HPDE6-E6E7 (cell line): ENCODE data around the gene LRTM2.

Experiments used
- DNase-seq: peaks from one replicate; pipeline ENCODE4 v3.0.0; 2011; ENCODE audit warnings: missing footprints; ENCODE audit errors: extremely low spot score

The LRTM2 gene

GRCh38 chr12:1829306-1829900 lies 9.0 kb downstream of the LRTM2 start:
- no peak for DNase-seq

GRCh38 chr12:1830401-1830845 lies 10.1 kb downstream of the LRTM2 start:
- DNase-seq, result no peak

GRCh38 chr12:1830981-1831963 lies 10.9 kb downstream of the LRTM2 start:
- DNase-seq, result peak; percentile 75

- no peak for DNase-seq
These were observed 12.6 kb downstream of the LRTM2 start for GRCh38 chr12:1832801-1833595.

- no peak for DNase-seq
These were observed 13.2 kb downstream of the LRTM2 start for GRCh38 chr12:1833596-1834028.

- DNase-seq, result no peak
These were observed 14.0 kb downstream of the LRTM2 start for GRCh38 chr12:1834186-1834925.

GRCh38 chr12:1835211-1836131 lies 15.1 kb downstream of the LRTM2 start:
- DNase-seq, result no peak

- no peak for DNase-seq
These were observed 16.0 kb downstream of the LRTM2 start for GRCh38 chr12:1836241-1836803.

- no peak for DNase-seq
These were observed 16.6 kb downstream of the LRTM2 start for GRCh38 chr12:1836854-1837421.

GRCh38 chr12:1837541-1838204 lies 17.3 kb downstream of the LRTM2 start:
- DNase-seq, result no peak

GRCh38 chr12:1838205-1838993 lies 18.0 kb downstream of the LRTM2 start:
- no peak for DNase-seq

- no peak for DNase-seq
These were observed 18.6 kb downstream of the LRTM2 start for GRCh38 chr12:1838994-1839365.

GRCh38 chr12:1839464-1839863 lies 19.1 kb downstream of the LRTM2 start:
- DNase-seq, result no peak

- no peak for DNase-seq
These were observed 19.9 kb downstream of the LRTM2 start for GRCh38 chr12:1839956-1840951.

- no peak for DNase-seq
These were observed 20.6 kb downstream of the LRTM2 start for GRCh38 chr12:1840981-1841425.

- DNase-seq, result no peak
These were observed 21.3 kb downstream of the LRTM2 start for GRCh38 chr12:1841586-1842182.
